HCT116 (cell line): ENCODE results near the gene PARVG. TPM values are rescaled to one million over a fixed set of nuclear protein-coding genes. Genes with fewer than 3 reads are reported as not detected.

Source experiments
- ATAC-seq: fragments of 200-7000 bp; cut with Tn5 transposase; 2 replicates; pipeline ENCODE4 v1.9.1; 2020; ENCODE audit warnings: mild to moderate bottlenecking, moderate library complexity
- BruUV-seq: library from RNA; stranded (reverse); fragments of 400-500 nt; replicated peaks from 2 replicates; lab custom pipeline; 2021; lab: Mats Ljungman, UMichigan
- CTCF ChIA-PET: fragments of 300-600 bp; sonication (Branson Sonifier 250); formaldehyde crosslinking; loops from one replicate; lab custom pipeline; 2021; ENCODE audit warnings: antibody characterized with exemption; lab: Charles Lee
- POLR2A ChIA-PET: fragments of 300-600, 350-600 bp; sonication (Branson Sonifier 250); formaldehyde crosslinking; loops from one replicate; lab custom pipeline; 2021; ENCODE audit warnings: antibody characterized with exemption; lab: Charles Lee
- RAD21 ChIA-PET, 2 experiments: fragments of 300-600 bp; sonication (Branson Sonifier 250); formaldehyde crosslinking; loops; one replicate each; lab custom pipeline; 2023; ENCODE audit warnings: low total read pairs in 2 of 2; ENCODE audit not compliant: uncharacterized antibody in 2 of 2, unreplicated experiment in 2 of 2, low non-redundant PET in 1 of 2; lab: Charles Lee
- DNase-seq: peaks from one replicate; pipeline ENCODE4 v3.0.0-alpha.2; 2010; ENCODE audit warnings: low read depth, low spot score
- H2AFZ ChIP-seq: fragments of 200-600 bp; shearing (Covaris generic), sonication (generic); 2 replicates; pipeline ENCODE4 v1.6.1; 2017; ENCODE audit warnings: low read depth, mixed run types, mixed read lengths, antibody characterized with exemption, low read length; ENCODE audit not compliant: poor library complexity, severe bottlenecking
- H3K27ac ChIP-seq: 2 replicates; pipeline ENCODE4 v1.5.1; 2012; ENCODE audit warnings: low read depth, low read length
- H3K27me3 ChIP-seq: fragments of 200-600 bp; sonication (generic); 2 replicates; pipeline ENCODE4 v1.6.1; 2016; ENCODE audit warnings: mixed run types, low read length, mixed read lengths; ENCODE audit not compliant: insufficient read depth
- H3K36me3 ChIP-seq, 2 experiments: fragments of 200-500 bp in 1 of 2; fragments of 200-600 bp in 1 of 2; sonication (Bioruptor generic) in 1 of 2; sonication (generic) in 1 of 2; 2 replicates each; pipeline versions ENCODE4 v1.5.1 to v1.6.1; 2014 to 2016; ENCODE audit warnings: low read length in 2 of 2, inconsistent platforms in 1 of 2, mixed read lengths in 1 of 2, mixed run types in 1 of 2; ENCODE audit not compliant: insufficient read depth in 2 of 2, control insufficient read depth in 1 of 2
- H3K4me1 ChIP-seq, 2 experiments: fragments of 200-600 bp in 1 of 2; sonication (generic) in 1 of 2; 2 replicates each; pipeline versions ENCODE4 v1.5.1 to v1.6.1; 2012 to 2017; ENCODE audit warnings: low read length in 2 of 2, inconsistent platforms in 1 of 2, mild to moderate bottlenecking in 1 of 2, mixed read lengths in 1 of 2, mixed run types in 1 of 2, moderate library complexity in 1 of 2; ENCODE audit not compliant: insufficient read depth in 2 of 2, control insufficient read depth in 1 of 2
- H3K4me2 ChIP-seq: fragments of 200-600 bp; sonication (generic); 2 replicates; pipeline ENCODE4 v1.6.1; 2017; ENCODE audit warnings: mixed run types, low read length, mixed read lengths
- H3K4me3 ChIP-seq, 2 experiments: fragments of 200-600 bp in 1 of 2; sonication (generic) in 1 of 2; replicated peaks in 1 of 2; 2 replicates each; pipeline ENCODE4 v1.5.1; 2011 to 2016; ENCODE audit warnings: low read length in 2 of 2, control low read depth in 1 of 2, low read depth in 1 of 2, mild to moderate bottlenecking in 1 of 2, mixed read lengths in 1 of 2, mixed run types in 1 of 2
- H3K79me2 ChIP-seq: fragments of 200-600 bp; sonication (generic); 2 replicates; pipeline ENCODE4 v1.6.1; 2017; ENCODE audit warnings: mild to moderate bottlenecking, mixed run types, low read length, moderate library complexity, mixed read lengths; ENCODE audit not compliant: insufficient read depth
- H3K9ac ChIP-seq: fragments of 200-600 bp; sonication (generic); 2 replicates; pipeline ENCODE4 v1.6.1; 2016; ENCODE audit warnings: low read length, mixed read lengths
- H3K9me2 ChIP-seq: fragments of 200-600 bp; sonication (generic), shearing (Covaris generic); 2 replicates; pipeline ENCODE4 v1.6.1; 2017; ENCODE audit warnings: mixed run types, mild to moderate bottlenecking, moderate library complexity; ENCODE audit not compliant: insufficient read depth
- H3K9me3 ChIP-seq, 2 experiments: fragments of 200-500 bp in 1 of 2; fragments of 200-600 bp in 1 of 2; sonication (Bioruptor generic) in 1 of 2; sonication (generic) in 1 of 2; 2 replicates each; pipeline ENCODE4 v1.6.1; 2014 to 2017; ENCODE audit warnings: low read length in 2 of 2, mixed read lengths in 2 of 2, inconsistent platforms in 1 of 2, low read depth in 1 of 2, mild to moderate bottlenecking in 1 of 2, mixed run types in 1 of 2, moderate library complexity in 1 of 2; ENCODE audit not compliant: control insufficient read depth in 1 of 2, insufficient read depth in 1 of 2
- H4K20me1 ChIP-seq: fragments of 200-600 bp; sonication (generic), shearing (Covaris generic); 2 replicates; pipeline ENCODE4 v1.6.1; 2017; ENCODE audit warnings: mixed run types, mild to moderate bottlenecking, moderate library complexity; ENCODE audit not compliant: insufficient read depth
- ATF3 ChIP-seq: IDR thresholded peaks from 2 replicates; pipeline ENCODE4 v1.6.1; 2012
- CBX3 ChIP-seq: IDR thresholded peaks from 2 replicates; pipeline ENCODE4 v1.6.1; 2012; ENCODE audit warnings: low read depth
- CEBPB ChIP-seq: IDR thresholded peaks from 2 replicates; pipeline ENCODE4 v1.6.1; 2012; ENCODE audit warnings: low read depth
- EGR1 ChIP-seq: IDR thresholded peaks from 2 replicates; pipeline ENCODE4 v1.6.1; 2012; ENCODE audit warnings: low read depth
- ELF1 ChIP-seq: IDR thresholded peaks from 2 replicates; pipeline ENCODE4 v1.6.1; 2012; ENCODE audit warnings: low read depth, borderline replicate concordance
- EZH2 ChIP-seq: fragments of 200-600 bp; sonication (generic); IDR thresholded peaks from 2 replicates; pipeline ENCODE4 v1.6.1; 2017; ENCODE audit warnings: antibody characterized with exemption, mixed run types
- FOSL1 ChIP-seq: IDR thresholded peaks from 2 replicates; pipeline ENCODE4 v1.6.1; 2012; ENCODE audit warnings: low read depth
- JUND ChIP-seq: IDR thresholded peaks from 2 replicates; pipeline ENCODE4 v1.6.1; 2012
- POLR2A ChIP-seq: IDR thresholded peaks from 2 replicates; pipeline ENCODE4 v1.7.0; 2011; ENCODE audit warnings: borderline replicate concordance; ENCODE audit not compliant: insufficient read depth, insufficient read length; ENCODE audit errors: extremely low read depth
- RAD21 ChIP-seq: IDR thresholded peaks from 2 replicates; pipeline ENCODE4 v1.6.1; 2012; ENCODE audit warnings: low read depth, mild to moderate bottlenecking
- SIN3A ChIP-seq: IDR thresholded peaks from 2 replicates; pipeline ENCODE4 v1.6.1; 2012; ENCODE audit warnings: low read depth
- SP1 ChIP-seq: IDR thresholded peaks from 2 replicates; pipeline ENCODE4 v1.6.1; 2012; ENCODE audit warnings: low read depth
- SRF ChIP-seq: IDR thresholded peaks from 2 replicates; pipeline ENCODE4 v1.6.1; 2012; ENCODE audit warnings: low read depth
- TCF7L2 ChIP-seq: IDR thresholded peaks from 2 replicates; pipeline ENCODE4 v1.7.0; 2011; ENCODE audit warnings: borderline replicate concordance, inconsistent platforms; ENCODE audit not compliant: insufficient read depth, insufficient read length; ENCODE audit errors: extremely low read depth
- YY1 ChIP-seq: IDR thresholded peaks from 2 replicates; pipeline ENCODE4 v1.6.1; 2011; ENCODE audit warnings: low read length, low read depth, moderate library complexity, mild to moderate bottlenecking; ENCODE audit not compliant: insufficient replicate concordance; ENCODE audit errors: extremely low read depth
- ZBTB33 ChIP-seq: IDR thresholded peaks from 2 replicates; pipeline ENCODE4 v1.6.1; 2011; ENCODE audit warnings: mild to moderate bottlenecking, low read length, moderate library complexity; ENCODE audit not compliant: insufficient replicate concordance; ENCODE audit errors: extremely low read depth
- ZFX ChIP-seq: fragments of 450-650 bp; IDR thresholded peaks from 2 replicates; pipeline ENCODE4 v1.6.1; 2017
- ZNF274 ChIP-seq: fragments of 200-500 bp; sonication (Bioruptor generic); IDR thresholded peaks from 2 replicates; pipeline ENCODE4 v1.6.1; 2014; ENCODE audit warnings: mild to moderate bottlenecking, low read depth, low read length, inconsistent platforms
- intact Hi-C: fragments of 100-400 bp; cut with micrococcal nuclease; formaldehyde crosslinking; loops from 2 replicates; pipeline ENCODE4 v1.10.0; 2022
- total RNA-seq: library from RNA; stranded (reverse); gene quantifications from one replicate; pipeline ENCODE4 v1.2.1, GENCODE V29; 2021; ENCODE audit not compliant: unreplicated experiment
- TF ChIP-seq, protein P1 (sequence below): IDR thresholded peaks from 2 replicates; pipeline ENCODE4 v1.6.1; 2012; ENCODE audit warnings: low read depth
- TF ChIP-seq, protein P2 (sequence below): IDR thresholded peaks from 2 replicates; pipeline ENCODE4 v1.6.1; 2012

The PARVG gene
- total RNA-seq, 1 experiment from 2014 or later, result 0.57 TPM

DNA sequence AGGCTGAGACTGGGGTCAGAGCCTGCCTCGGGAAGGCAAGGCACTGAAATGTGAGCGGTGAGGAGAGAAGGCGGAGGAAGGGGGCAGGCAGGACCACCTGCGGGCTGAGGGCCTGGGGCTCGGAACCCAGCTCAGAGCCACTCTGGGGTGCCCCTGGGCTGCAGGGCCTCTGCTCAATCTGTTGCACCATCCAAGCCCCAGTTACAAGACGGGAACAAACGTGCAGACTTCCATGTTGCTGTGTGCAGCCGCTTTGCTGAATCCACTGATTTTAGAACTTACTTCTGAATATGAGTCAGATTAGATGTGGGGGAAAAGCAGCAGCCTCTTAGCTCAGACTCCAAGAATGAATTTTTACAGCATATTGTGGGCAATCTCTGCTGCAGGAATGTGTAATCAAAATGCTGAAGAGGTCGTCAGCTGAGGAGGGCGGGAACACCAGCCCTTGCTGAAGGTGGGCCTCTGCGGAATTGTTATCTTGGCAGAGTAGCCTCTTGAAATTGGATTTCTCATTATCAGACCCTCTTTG lies 21.6 kb downstream of the PARVG start:
- ChIA-PET CTCF (no interaction called here), RAD21 (no interaction called here), POLR2A (no interaction called here)
- Histone ChIP-seq H3K4me3 (no peak overlapping the region), H2AFZ (no peak overlapping the region), H3K4me1 (no peaks in the 10 kb centered on the region), H4K20me1 (no peaks in the 10 kb centered on the region), H3K27ac (no peak overlapping the region), H3K9me3 (no peaks in the 10 kb centered on the region), H3K9ac (no peak overlapping the region), H3K27me3 (0 out of 2 replicates have a peak, but pooled peaks cover 5% of the 10 kb centered on the region), H3K36me3 (no peaks in the 10 kb centered on the region), H3K79me2 (no peaks in the 10 kb centered on the region), H3K4me2 (no peak overlapping the region)
- ATAC-seq, result no peak
- no peak for DNase-seq
- BruUV-seq, result no TSS peak
- intact Hi-C loops, result no loop called here
- TF ChIP-seq RAD21, result no peak
- TF ChIP-seq, protein P1, sequence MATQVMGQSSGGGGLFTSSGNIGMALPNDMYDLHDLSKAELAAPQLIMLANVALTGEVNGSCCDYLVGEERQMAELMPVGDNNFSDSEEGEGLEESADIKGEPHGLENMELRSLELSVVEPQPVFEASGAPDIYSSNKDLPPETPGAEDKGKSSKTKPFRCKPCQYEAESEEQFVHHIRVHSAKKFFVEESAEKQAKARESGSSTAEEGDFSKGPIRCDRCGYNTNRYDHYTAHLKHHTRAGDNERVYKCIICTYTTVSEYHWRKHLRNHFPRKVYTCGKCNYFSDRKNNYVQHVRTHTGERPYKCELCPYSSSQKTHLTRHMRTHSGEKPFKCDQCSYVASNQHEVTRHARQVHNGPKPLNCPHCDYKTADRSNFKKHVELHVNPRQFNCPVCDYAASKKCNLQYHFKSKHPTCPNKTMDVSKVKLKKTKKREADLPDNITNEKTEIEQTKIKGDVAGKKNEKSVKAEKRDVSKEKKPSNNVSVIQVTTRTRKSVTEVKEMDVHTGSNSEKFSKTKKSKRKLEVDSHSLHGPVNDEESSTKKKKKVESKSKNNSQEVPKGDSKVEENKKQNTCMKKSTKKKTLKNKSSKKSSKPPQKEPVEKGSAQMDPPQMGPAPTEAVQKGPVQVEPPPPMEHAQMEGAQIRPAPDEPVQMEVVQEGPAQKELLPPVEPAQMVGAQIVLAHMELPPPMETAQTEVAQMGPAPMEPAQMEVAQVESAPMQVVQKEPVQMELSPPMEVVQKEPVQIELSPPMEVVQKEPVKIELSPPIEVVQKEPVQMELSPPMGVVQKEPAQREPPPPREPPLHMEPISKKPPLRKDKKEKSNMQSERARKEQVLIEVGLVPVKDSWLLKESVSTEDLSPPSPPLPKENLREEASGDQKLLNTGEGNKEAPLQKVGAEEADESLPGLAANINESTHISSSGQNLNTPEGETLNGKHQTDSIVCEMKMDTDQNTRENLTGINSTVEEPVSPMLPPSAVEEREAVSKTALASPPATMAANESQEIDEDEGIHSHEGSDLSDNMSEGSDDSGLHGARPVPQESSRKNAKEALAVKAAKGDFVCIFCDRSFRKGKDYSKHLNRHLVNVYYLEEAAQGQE, result no peak
- TF ChIP-seq SP1, result no peak
- TF ChIP-seq, protein P2, sequence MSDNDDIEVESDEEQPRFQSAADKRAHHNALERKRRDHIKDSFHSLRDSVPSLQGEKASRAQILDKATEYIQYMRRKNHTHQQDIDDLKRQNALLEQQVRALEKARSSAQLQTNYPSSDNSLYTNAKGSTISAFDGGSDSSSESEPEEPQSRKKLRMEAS, result no peak
- no peak for TF ChIP-seq CBX3
- no peak for TF ChIP-seq SIN3A
- no peak for TF ChIP-seq SRF
- no peak for TF ChIP-seq POLR2A
- TF ChIP-seq TCF7L2, result no peak
- TF ChIP-seq ZNF274, result no peak
- no peak for TF ChIP-seq CEBPB
- no peak for TF ChIP-seq ATF3
- no peak for TF ChIP-seq EGR1
- no peak for TF ChIP-seq JUND
- TF ChIP-seq YY1, result no peak
- TF ChIP-seq ZBTB33, result no peak
- TF ChIP-seq ZFX, result no peak
- TF ChIP-seq FOSL1, result no peak
- TF ChIP-seq EZH2, result no peak
- no peak for TF ChIP-seq ELF1
- TF ChIP-seq, all 23 proteins: peak for 0
- H3K9me2 ChIP-seq, result no peaks in the 10 kb centered on the region
